ENCODE results near the gene ADGRL4.
"Not testable (repeated sequence)": the region's sequence is repeated elsewhere in the genome, so short reads cannot be mapped to it uniquely, and the experiment has no call there.

Gene ADGRL4

DNA sequence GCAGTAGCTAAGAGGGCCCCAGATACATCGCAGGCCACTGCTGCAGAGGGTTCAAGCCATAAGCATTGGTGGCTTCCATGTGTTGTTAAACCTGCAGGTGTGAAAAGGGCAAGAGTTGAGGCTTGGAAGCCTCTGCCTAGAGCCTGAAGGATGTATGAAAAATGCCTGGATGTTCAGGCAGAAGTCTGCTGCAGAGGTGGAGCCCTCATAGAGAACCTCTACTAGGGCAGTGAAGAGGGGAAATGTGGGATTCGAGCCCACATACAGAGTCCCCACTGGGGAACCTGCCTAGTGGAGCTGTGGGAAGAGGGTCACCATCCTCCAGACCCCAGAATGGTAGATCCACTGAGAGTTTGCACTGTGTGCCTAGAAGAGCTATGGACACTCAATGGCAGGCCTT lies 30.6 kb upstream of the ADGRL4 start:
- DNase-seq (ENCODE audit: insufficient read length, low spot score) (no peak), FAIRE-seq (no peak)
- TF ChIP-seq SPI1 (IDR thresholded peaks at IDR 0.05; ENCODE audit: low read depth, low read length) (no peak), POLR2A (IDR thresholded peaks at IDR 0.05; ENCODE audit: low read depth, low read length) (no peak), TAF1 (IDR thresholded peaks at IDR 0.05; ENCODE audit: low read depth, low read length) (no peak), PAX5 (IDR thresholded peaks at IDR 0.05; ENCODE audit: insufficient read depth, low read length, severe bottlenecking) (no peak), POU2F2 (IDR thresholded peaks at IDR 0.05; ENCODE audit: low read depth, low read length) (no peak), POLR2AphosphoS5 (IDR thresholded peaks at IDR 0.05; ENCODE audit: low read depth, low read length) (no peak)

DNA sequence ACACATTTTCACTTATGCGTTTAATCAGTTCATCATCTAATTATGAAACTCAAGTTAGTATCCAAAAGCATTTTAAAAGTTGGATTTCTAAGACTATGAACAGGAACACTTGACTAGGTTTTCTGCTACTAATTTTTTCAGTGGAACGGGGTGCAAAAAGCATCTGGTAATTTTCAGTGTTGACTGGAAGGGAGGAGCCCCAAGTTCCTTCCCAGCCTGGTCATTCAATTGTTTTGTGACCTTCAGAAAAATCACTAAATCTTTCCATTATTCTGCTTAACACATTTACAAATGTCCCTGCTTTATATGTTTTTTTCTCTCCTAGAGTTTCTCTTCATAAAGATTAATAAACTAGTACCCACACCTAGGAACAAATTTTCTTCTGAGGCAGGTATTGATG lies 6.0 kb upstream of the ADGRL4 start:
- DNase-seq (ENCODE audit: insufficient read length, low spot score): no peak
- TF ChIP-seq PAX5 (IDR thresholded peaks at IDR 0.05; ENCODE audit: insufficient read depth, low read length, severe bottlenecking): no peak
- TF ChIP-seq SPI1 (IDR thresholded peaks at IDR 0.05; ENCODE audit: low read depth, low read length): no peak
- TF ChIP-seq POLR2A (IDR thresholded peaks at IDR 0.05; ENCODE audit: low read depth, low read length): no peak
- no peak for TF ChIP-seq POU2F2 (IDR thresholded peaks at IDR 0.05; ENCODE audit: low read depth, low read length)
- no peak for TF ChIP-seq TAF1 (IDR thresholded peaks at IDR 0.05; ENCODE audit: low read depth, low read length)
- TF ChIP-seq POLR2AphosphoS5 (IDR thresholded peaks at IDR 0.05; ENCODE audit: low read depth, low read length): no peak
- no peak for FAIRE-seq

DNA sequence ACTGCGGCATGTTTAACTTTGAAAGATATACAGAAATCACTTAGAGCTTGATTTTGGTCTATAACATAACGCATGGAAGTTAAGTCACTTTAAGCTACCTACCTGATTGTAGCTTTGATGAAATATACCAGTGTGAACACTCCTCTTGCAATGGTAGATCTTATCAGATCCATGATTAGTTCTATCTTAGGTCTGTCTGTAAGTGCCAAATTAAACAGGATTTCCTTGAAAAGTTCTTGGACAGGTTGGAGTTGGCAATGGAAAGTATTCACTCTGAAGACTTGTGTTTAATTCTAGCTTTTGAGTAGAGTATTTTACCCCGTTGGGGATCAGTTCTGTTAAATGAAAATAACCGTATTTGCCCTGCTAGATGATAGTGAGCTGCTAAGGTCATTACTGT lies 4.1 kb upstream of the ADGRL4 start:
- DNase-seq (ENCODE audit: insufficient read length, low spot score): no peak
- no peak for FAIRE-seq
- TF ChIP-seq TAF1 (IDR thresholded peaks at IDR 0.05; ENCODE audit: low read depth, low read length) (no peak), SPI1 (IDR thresholded peaks at IDR 0.05; ENCODE audit: low read depth, low read length) (no peak), PAX5 (IDR thresholded peaks at IDR 0.05; ENCODE audit: insufficient read depth, low read length, severe bottlenecking) (no peak), POLR2AphosphoS5 (IDR thresholded peaks at IDR 0.05; ENCODE audit: low read depth, low read length) (no peak), POLR2A (IDR thresholded peaks at IDR 0.05; ENCODE audit: low read depth, low read length) (no peak), POU2F2 (IDR thresholded peaks at IDR 0.05; ENCODE audit: low read depth, low read length) (no peak)

DNA sequence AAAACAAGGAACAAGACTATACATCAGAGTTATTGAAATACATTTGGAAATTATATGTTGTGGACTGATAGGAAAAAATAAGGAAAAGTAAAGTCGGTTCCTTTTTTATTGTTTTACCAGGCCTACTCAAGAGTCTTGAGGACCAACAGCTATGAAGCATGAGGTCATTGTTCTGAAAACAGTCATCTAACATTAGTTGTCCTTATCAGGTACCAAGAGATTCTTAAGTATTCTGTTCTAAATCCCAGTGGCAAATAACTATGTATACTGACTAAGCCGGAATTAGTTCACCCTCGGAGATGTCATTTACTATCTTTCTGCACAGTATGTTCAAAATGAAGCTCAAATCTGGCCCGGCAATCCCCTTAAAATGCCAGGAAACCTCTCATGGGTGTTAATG lies 585 bp downstream of the ADGRL4 start:
- DNase-seq (ENCODE audit: insufficient read length, low spot score) (no peak), FAIRE-seq (no peak)
- TF ChIP-seq POLR2AphosphoS5 (IDR thresholded peaks at IDR 0.05; ENCODE audit: low read depth, low read length): no peak
- TF ChIP-seq PAX5 (IDR thresholded peaks at IDR 0.05; ENCODE audit: insufficient read depth, low read length, severe bottlenecking): no peak
- no peak for TF ChIP-seq TAF1 (IDR thresholded peaks at IDR 0.05; ENCODE audit: low read depth, low read length)
- TF ChIP-seq POLR2A (IDR thresholded peaks at IDR 0.05; ENCODE audit: low read depth, low read length): no peak
- TF ChIP-seq SPI1 (IDR thresholded peaks at IDR 0.05; ENCODE audit: low read depth, low read length): no peak
- TF ChIP-seq POU2F2 (IDR thresholded peaks at IDR 0.05; ENCODE audit: low read depth, low read length): no peak

DNA sequence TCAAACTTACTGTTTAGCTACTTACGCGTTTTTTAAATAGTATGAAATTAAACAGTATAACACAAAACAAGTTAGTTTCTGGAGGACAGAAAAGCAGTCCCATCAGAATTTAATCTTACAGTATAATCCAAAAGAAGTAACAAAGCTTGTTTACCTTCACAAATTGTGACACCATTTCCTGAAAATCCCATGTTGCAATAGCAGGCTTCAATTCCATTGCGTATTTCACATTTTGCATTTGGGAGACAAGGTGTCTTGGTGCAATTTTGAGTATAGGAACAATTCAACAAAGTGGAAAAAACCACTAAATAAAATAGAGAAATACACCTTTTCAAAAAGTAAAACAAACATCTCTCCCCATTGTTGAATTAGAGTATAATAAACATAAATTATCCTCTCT lies 1.6 kb downstream of the ADGRL4 start:
- FAIRE-seq (no peak), DNase-seq (ENCODE audit: insufficient read length, low spot score) (no peak)
- TF ChIP-seq TAF1 (IDR thresholded peaks at IDR 0.05; ENCODE audit: low read depth, low read length): no peak
- no peak for TF ChIP-seq POU2F2 (IDR thresholded peaks at IDR 0.05; ENCODE audit: low read depth, low read length)
- no peak for TF ChIP-seq POLR2A (IDR thresholded peaks at IDR 0.05; ENCODE audit: low read depth, low read length)
- TF ChIP-seq POLR2AphosphoS5 (IDR thresholded peaks at IDR 0.05; ENCODE audit: low read depth, low read length): no peak
- TF ChIP-seq SPI1 (IDR thresholded peaks at IDR 0.05; ENCODE audit: low read depth, low read length): no peak
- no peak for TF ChIP-seq PAX5 (IDR thresholded peaks at IDR 0.05; ENCODE audit: insufficient read depth, low read length, severe bottlenecking)

DNA sequence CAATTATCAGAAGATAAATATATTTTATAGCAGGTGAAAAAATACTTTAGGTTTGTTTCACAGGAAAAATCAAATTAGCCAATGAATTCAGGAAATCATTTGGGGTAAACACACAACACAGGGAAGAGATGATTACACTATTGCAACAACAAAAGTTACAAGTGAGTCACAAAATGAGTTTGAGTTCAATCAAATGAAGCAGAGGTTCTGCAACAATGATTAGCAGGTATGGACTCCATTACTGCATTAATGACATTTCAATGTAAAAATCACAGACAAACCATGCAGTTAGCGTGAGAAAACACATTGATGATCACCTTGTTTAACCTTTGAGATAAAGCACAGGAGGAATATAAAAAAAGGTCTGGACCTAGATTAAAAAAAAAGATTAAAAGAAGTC lies 9.7 kb downstream of the ADGRL4 start:
- TF ChIP-seq POLR2AphosphoS5 (IDR thresholded peaks at IDR 0.05; ENCODE audit: low read depth, low read length) (no peak), TAF1 (IDR thresholded peaks at IDR 0.05; ENCODE audit: low read depth, low read length) (no peak), POU2F2 (IDR thresholded peaks at IDR 0.05; ENCODE audit: low read depth, low read length) (no peak), PAX5 (IDR thresholded peaks at IDR 0.05; ENCODE audit: insufficient read depth, low read length, severe bottlenecking) (no peak), POLR2A (IDR thresholded peaks at IDR 0.05; ENCODE audit: low read depth, low read length) (no peak), SPI1 (IDR thresholded peaks at IDR 0.05; ENCODE audit: low read depth, low read length) (no peak)
- DNase-seq (ENCODE audit: insufficient read length, low spot score): no peak
- no peak for FAIRE-seq

DNA sequence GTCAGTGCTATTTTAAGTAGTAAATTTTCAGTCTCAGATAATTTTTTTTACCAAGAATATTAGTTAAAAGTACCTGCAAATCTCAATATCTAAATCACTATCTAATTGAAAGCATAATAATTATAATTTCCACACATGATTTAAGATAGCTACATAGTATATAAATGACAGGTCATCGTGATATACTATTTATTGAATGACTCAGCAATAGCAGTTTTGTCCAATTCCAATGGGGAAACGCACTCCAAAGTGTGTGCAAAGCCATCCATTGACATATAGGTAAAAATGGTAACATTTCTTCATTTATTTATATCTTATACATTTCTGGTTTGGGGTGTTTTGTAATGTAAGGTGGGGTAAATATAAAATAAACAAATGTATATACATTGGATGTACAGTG lies 19.5 kb downstream of the ADGRL4 start:
- DNase-seq (ENCODE audit: insufficient read length, low spot score) (no peak), FAIRE-seq (no peak)
- TF ChIP-seq POLR2AphosphoS5 (IDR thresholded peaks at IDR 0.05; ENCODE audit: low read depth, low read length) (no peak), POLR2A (IDR thresholded peaks at IDR 0.05; ENCODE audit: low read depth, low read length) (no peak), TAF1 (IDR thresholded peaks at IDR 0.05; ENCODE audit: low read depth, low read length) (no peak), PAX5 (IDR thresholded peaks at IDR 0.05; ENCODE audit: insufficient read depth, low read length, severe bottlenecking) (no peak), POU2F2 (IDR thresholded peaks at IDR 0.05; ENCODE audit: low read depth, low read length) (no peak), SPI1 (IDR thresholded peaks at IDR 0.05; ENCODE audit: low read depth, low read length) (no peak)

DNA sequence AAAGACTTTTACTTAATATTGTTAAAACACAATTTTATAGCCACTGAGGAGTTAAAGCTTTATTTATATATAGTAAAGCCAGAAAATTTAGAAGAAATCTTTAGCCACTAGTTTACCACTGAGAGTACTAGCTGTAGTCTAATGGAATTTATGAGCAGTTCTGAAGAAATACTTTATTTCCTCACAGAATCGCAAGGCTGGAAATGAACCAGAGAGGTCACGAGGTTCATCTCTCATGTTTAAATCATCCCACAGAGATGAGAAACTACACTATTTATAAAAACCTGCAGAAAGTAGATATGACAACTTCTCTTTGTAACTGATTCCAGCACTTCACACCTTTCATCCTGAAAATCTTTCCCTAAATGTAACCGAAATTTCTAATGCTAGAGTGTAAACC lies 26.0 kb downstream of the ADGRL4 start:
- FAIRE-seq (no peak), DNase-seq (ENCODE audit: insufficient read length, low spot score) (no peak)
- no peak for TF ChIP-seq POLR2AphosphoS5 (IDR thresholded peaks at IDR 0.05; ENCODE audit: low read depth, low read length)
- no peak for TF ChIP-seq POLR2A (IDR thresholded peaks at IDR 0.05; ENCODE audit: low read depth, low read length)
- no peak for TF ChIP-seq SPI1 (IDR thresholded peaks at IDR 0.05; ENCODE audit: low read depth, low read length)
- no peak for TF ChIP-seq TAF1 (IDR thresholded peaks at IDR 0.05; ENCODE audit: low read depth, low read length)

DNA sequence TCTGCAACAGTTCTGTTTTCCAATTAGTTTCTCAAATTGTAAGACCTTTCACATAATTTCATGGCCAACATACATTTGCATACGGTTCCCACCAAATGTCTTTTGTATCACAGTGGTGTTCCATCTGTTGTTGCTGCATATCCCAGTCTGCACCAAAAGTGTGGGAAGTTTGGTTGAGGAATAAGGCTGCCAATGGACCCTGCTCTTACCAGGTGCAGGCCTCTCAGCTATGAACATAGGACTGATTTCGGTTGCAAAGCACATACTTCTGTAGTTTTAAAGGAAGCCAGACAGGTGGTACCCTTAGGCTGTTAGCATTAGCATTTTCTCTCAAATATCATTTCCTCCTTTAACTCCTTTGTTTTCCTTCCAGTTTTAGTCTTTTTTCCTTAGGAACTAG lies 33.8 kb downstream of the ADGRL4 start:
- TF ChIP-seq PAX5 (IDR thresholded peaks at IDR 0.05; ENCODE audit: insufficient read depth, low read length, severe bottlenecking): no peak
- no peak for TF ChIP-seq POU2F2 (IDR thresholded peaks at IDR 0.05; ENCODE audit: low read depth, low read length)
- TF ChIP-seq POLR2AphosphoS5 (IDR thresholded peaks at IDR 0.05; ENCODE audit: low read depth, low read length): no peak
- no peak for FAIRE-seq
- DNase-seq (ENCODE audit: insufficient read length, low spot score): no peak

DNA sequence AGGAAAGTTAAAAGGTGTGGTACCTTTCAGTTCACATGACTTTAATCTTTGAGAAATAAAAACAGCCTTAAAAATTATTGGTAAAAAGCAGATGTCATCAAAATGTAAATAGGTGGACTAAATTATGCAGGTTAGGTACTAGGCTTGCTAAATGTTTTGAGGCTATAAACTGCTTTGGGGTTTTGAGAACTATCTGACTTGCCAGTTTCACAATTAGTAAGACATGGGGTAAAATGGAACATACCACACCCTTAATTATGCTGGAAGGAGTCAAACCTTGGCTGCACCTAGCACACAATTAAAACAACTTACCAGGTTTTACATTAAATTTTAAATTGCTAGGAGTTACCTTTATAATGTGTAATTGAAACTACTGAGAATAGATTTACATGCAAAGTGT lies 39.4 kb downstream of the ADGRL4 start:
- DNase-seq (ENCODE audit: insufficient read length, low spot score): not testable (repeated sequence)

DNA sequence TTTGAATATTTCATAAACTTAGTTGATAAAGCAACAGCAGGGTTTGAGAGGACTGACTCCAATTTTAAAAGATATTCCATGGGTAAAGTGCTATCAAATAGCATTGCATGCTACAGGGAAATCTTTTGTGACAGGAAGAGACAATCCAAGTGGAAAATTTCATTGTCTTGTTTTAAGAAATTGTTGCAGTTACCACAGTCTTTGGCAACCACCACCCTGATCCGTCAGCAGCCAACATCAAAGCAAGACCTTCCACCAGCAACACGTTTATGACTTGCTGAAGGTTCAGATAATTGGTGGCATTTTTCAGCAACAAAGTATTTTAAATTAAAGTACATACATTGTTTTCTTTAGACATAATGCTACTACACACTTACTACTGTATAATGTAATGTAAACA lies 47.8 kb downstream of the ADGRL4 start:
- FAIRE-seq: no peak

More for the DNA sequence above, 39.4 kb downstream of the ADGRL4 start:
- not testable (repeated sequence) for FAIRE-seq

More for the DNA sequence above, 47.8 kb downstream of the ADGRL4 start:
- no peak for DNase-seq (ENCODE audit: insufficient read length, low spot score)
- TF ChIP-seq SPI1 (IDR thresholded peaks at IDR 0.05; ENCODE audit: low read depth, low read length) (no peak), TAF1 (IDR thresholded peaks at IDR 0.05; ENCODE audit: low read depth, low read length) (no peak), PAX5 (IDR thresholded peaks at IDR 0.05; ENCODE audit: insufficient read depth, low read length, severe bottlenecking) (no peak), POLR2AphosphoS5 (IDR thresholded peaks at IDR 0.05; ENCODE audit: low read depth, low read length) (no peak), POLR2A (IDR thresholded peaks at IDR 0.05; ENCODE audit: low read depth, low read length) (no peak), POU2F2 (IDR thresholded peaks at IDR 0.05; ENCODE audit: low read depth, low read length) (no peak)

Measured in GM12891 (cell line).